PC-3 (cell line): ENCODE results near the gene DEUP1. TPM values are rescaled to one million over a fixed set of nuclear protein-coding genes. Genes with fewer than 3 reads are reported as not detected.

Experiments used
- ATAC-seq: fragments of 200-7000 bp; cut with Tn5 transposase; 2 replicates; pipeline ENCODE4 v1.9.1; 2020; ENCODE audit warnings: mild to moderate bottlenecking, moderate library complexity
- BruUV-seq: library from RNA; stranded (reverse); fragments of 400-500 nt; replicated peaks from 2 replicates; lab custom pipeline; 2021; lab: Mats Ljungman, UMichigan
- CTCF ChIA-PET: fragments of 300-600 bp; sonication (Branson Sonifier 250); formaldehyde crosslinking; loops from one replicate; lab custom pipeline; 2022; ENCODE audit warnings: antibody characterized with exemption; lab: Charles Lee
- POLR2A ChIA-PET: fragments of 300-600 bp; sonication (Branson Sonifier 250); formaldehyde crosslinking; loops from one replicate; lab custom pipeline; 2022; ENCODE audit warnings: antibody characterized with exemption; ENCODE audit not compliant: unreplicated experiment; lab: Charles Lee
- DNase-seq: peaks from one replicate; pipeline ENCODE4 v3.0.0-alpha.2; 2015
- H2AFZ ChIP-seq: fragments of 300-600 bp; sonication (generic); 2 replicates; pipeline ENCODE4 v1.6.0; 2016; ENCODE audit warnings: antibody characterized with exemption, low read length
- H3F3A ChIP-seq: fragments of 300-600 bp; sonication (generic); one replicate; pipeline ENCODE4 v1.6.0; 2017; ENCODE audit warnings: antibody characterized with exemption, low read length, control low read depth, mild to moderate bottlenecking; ENCODE audit not compliant: unreplicated experiment
- H3K27ac ChIP-seq: fragments of 300-600 bp; sonication (generic); 2 replicates; pipeline ENCODE4 v1.5.1; 2016; ENCODE audit warnings: mild to moderate bottlenecking, low read length
- H3K27me3 ChIP-seq: fragments of 300-600 bp; sonication (generic); 2 replicates; pipeline ENCODE4 v1.6.1; 2016; ENCODE audit warnings: low read length, mixed read lengths
- H3K36me3 ChIP-seq: fragments of 300-600 bp; sonication (generic); 2 replicates; pipeline ENCODE4 v1.6.1; 2016; ENCODE audit warnings: low read depth, mixed run types, low read length, mixed read lengths
- H3K4me1 ChIP-seq: fragments of 300-600 bp; sonication (generic); 2 replicates; pipeline ENCODE4 v1.5.1; 2016; ENCODE audit warnings: low read length; ENCODE audit not compliant: insufficient read depth
- H3K4me2 ChIP-seq: fragments of 300-600 bp; sonication (generic); 2 replicates; pipeline ENCODE4 v1.6.0; 2016; ENCODE audit warnings: low read length
- H3K4me3 ChIP-seq: fragments of 300-600 bp; sonication (generic); 2 replicates; pipeline ENCODE4 v1.5.1; 2016; ENCODE audit warnings: mild to moderate bottlenecking, low read length, mixed read lengths
- H3K79me2 ChIP-seq: fragments of 300-600 bp; sonication (generic); 2 replicates; pipeline ENCODE4 v1.6.1; 2017; ENCODE audit warnings: low read length, mixed read lengths
- H3K9ac ChIP-seq: fragments of 300-600 bp; sonication (generic); 2 replicates; pipeline ENCODE4 v1.6.0; 2016; ENCODE audit warnings: mild to moderate bottlenecking, low read length
- H3K9me2 ChIP-seq: fragments of 300-600 bp; sonication (generic); replicated peaks from 2 replicates; pipeline ENCODE4 v1.6.1; 2016; ENCODE audit warnings: mixed run types, low read length, mixed read lengths
- H3K9me3 ChIP-seq: fragments of 300-600 bp; sonication (generic); 2 replicates; pipeline ENCODE4 v1.6.1; 2016; ENCODE audit warnings: low read length, mixed read lengths
- H4K20me1 ChIP-seq: fragments of 300-600 bp; sonication (generic); 2 replicates; pipeline ENCODE4 v1.6.1; 2016; ENCODE audit warnings: low read length, mixed read lengths
- EZH2 ChIP-seq: fragments of 300-600 bp; sonication (generic); IDR thresholded peaks from one replicate; pipeline ENCODE4 v1.6.1; 2017; ENCODE audit warnings: antibody characterized with exemption, mild to moderate bottlenecking, low read length; ENCODE audit not compliant: unreplicated experiment
- EZH2phosphoT487 ChIP-seq: fragments of 300-600 bp; sonication (generic); IDR thresholded peaks from 2 replicates; pipeline ENCODE4 v1.6.1; 2018; ENCODE audit warnings: mild to moderate bottlenecking, antibody characterized with exemption, low read length, borderline replicate concordance
- intact Hi-C: fragments of 100-400 bp; cut with micrococcal nuclease; formaldehyde crosslinking; loops from 2 replicates; pipeline ENCODE4 v1.9.0; 2023
- total RNA-seq: library from RNA; depleted of rRNA; stranded (reverse); fragments of >200 nt; gene quantifications from 2 replicates; pipeline ENCODE4 v1.2.3, GENCODE V29; 2014
- TF ChIP-seq, protein P1 (sequence below): fragments of 300-600 bp; sonication (generic); conservative IDR thresholded peaks from 2 replicates; pipeline ENCODE4 v1.5.1; 2017; ENCODE audit warnings: antibody characterized with exemption, low read depth, mild to moderate bottlenecking, low read length

Gene DEUP1
- total RNA-seq, 1 experiment from 2014 or later, result 0.26 TPM

DNA sequence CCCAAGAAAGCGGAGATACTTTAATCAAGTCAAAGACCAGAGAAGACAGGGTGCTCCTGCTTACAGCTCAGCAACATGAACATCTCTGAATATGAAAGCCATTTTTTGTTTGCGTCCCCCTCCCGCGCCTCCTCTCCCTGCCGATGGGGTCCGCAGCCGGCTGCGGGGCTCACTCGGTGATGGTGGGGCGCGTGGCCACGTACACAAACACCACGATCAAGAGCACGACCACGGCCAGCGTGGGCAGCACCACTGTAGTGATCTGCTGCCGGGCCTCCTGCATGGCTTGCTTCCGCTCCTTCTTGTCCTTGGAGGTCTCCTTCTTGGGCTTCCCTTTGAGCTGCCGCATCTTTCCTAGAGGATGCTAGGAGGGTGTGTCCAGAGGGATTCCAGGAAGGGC, 148.3 kb downstream of the DEUP1 start:
- no peak overlapping the region for H3K27ac ChIP-seq
- no peaks in the 10 kb centered on the region for H3K9me2 ChIP-seq
- no peak overlapping the region for H3K9ac ChIP-seq
- H3K4me1 ChIP-seq, result peaks cover 49% of the 10 kb centered on the region
- no peaks in the 10 kb centered on the region for H3K27me3 ChIP-seq
- BruUV-seq, result no TSS peak
- TF ChIP-seq EZH2 (no peak), EZH2phosphoT487 (no peak)
- TF ChIP-seq, protein P1, sequence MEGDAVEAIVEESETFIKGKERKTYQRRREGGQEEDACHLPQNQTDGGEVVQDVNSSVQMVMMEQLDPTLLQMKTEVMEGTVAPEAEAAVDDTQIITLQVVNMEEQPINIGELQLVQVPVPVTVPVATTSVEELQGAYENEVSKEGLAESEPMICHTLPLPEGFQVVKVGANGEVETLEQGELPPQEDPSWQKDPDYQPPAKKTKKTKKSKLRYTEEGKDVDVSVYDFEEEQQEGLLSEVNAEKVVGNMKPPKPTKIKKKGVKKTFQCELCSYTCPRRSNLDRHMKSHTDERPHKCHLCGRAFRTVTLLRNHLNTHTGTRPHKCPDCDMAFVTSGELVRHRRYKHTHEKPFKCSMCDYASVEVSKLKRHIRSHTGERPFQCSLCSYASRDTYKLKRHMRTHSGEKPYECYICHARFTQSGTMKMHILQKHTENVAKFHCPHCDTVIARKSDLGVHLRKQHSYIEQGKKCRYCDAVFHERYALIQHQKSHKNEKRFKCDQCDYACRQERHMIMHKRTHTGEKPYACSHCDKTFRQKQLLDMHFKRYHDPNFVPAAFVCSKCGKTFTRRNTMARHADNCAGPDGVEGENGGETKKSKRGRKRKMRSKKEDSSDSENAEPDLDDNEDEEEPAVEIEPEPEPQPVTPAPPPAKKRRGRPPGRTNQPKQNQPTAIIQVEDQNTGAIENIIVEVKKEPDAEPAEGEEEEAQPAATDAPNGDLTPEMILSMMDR, result no peak
- ChIA-PET CTCF (no interaction called here), POLR2A (no interaction called here)
- H4K20me1 ChIP-seq, result no peaks in the 10 kb centered on the region
- H3F3A ChIP-seq, result peaks cover 5% of the 10 kb centered on the region
- DNase-seq (no peak), ATAC-seq (no peak)
- no peak overlapping the region for H3K4me3 ChIP-seq
- H3K4me2 ChIP-seq, result no peak overlapping the region
- intact Hi-C loops, result loop anchor here (10.0 kb wide), 1 partner anchor 166 kb away; no protein-coding TSS in a partner anchor
- H3K79me2 ChIP-seq, result no peaks in the 10 kb centered on the region
- no peaks in the 10 kb centered on the region for H3K36me3 ChIP-seq
- no peaks in the 10 kb centered on the region for H3K9me3 ChIP-seq
- no peak overlapping the region for H2AFZ ChIP-seq

GRCh38 chr11:93480256-93480655, 149.7 kb downstream of the DEUP1 start:
- POLR2A ChIA-PET, result no interaction called here
- Histone ChIP-seq H3K9ac (peak overlapping the region; percentile 67; the same call in 1 of the 2 replicates), H2AFZ (no peak overlapping the region), H3F3A (peaks cover 5% of the 10 kb centered on the region), H3K27me3 (no peaks in the 10 kb centered on the region), H3K4me1 (peaks cover 49% of the 10 kb centered on the region), H3K79me2 (no peaks in the 10 kb centered on the region), H3K9me2 (no peaks in the 10 kb centered on the region), H4K20me1 (no peaks in the 10 kb centered on the region), H3K4me2 (peak overlapping the region; percentile 78), H3K4me3 (no peak overlapping the region), H3K36me3 (no peaks in the 10 kb centered on the region), H3K27ac (peak overlapping the region; percentile 91), H3K9me3 (no peaks in the 10 kb centered on the region)
- intact Hi-C loops, result loop anchor here (2.0 to 10.0 kb wide), 2 partner anchors 19 to 245 kb away; no protein-coding TSS in a partner anchor
- CTCF ChIA-PET, result no interaction called here
- no peak for DNase-seq
- ATAC-seq, result no peak
- TF ChIP-seq EZH2phosphoT487, result no peak
- TF ChIP-seq, protein P1, result no peak
- no peak for TF ChIP-seq EZH2
- no TSS peak for BruUV-seq

GRCh38 chr11:93480756-93481155, 150.2 kb downstream of the DEUP1 start:
- Histone ChIP-seq H3F3A (peaks cover 5% of the 10 kb centered on the region), H2AFZ (peak overlapping the region; percentile 66), H3K4me2 (peak overlapping the region; percentile 78), H3K4me3 (peak overlapping the region; percentile 48; the same call in 1 of the 2 replicates), H3K27ac (peak overlapping the region; percentile 91), H4K20me1 (no peaks in the 10 kb centered on the region), H3K9ac (peak overlapping the region; percentile 67), H3K4me1 (peaks cover 44% of the 10 kb centered on the region), H3K9me2 (no peaks in the 10 kb centered on the region), H3K27me3 (no peaks in the 10 kb centered on the region), H3K79me2 (no peaks in the 10 kb centered on the region), H3K9me3 (no peaks in the 10 kb centered on the region), H3K36me3 (no peaks in the 10 kb centered on the region)
- intact Hi-C loops, result loop anchor here (1.0 to 10.0 kb wide), 3 partner anchors 18 to 246 kb away; partner anchors contain the start of gene SMCO4
- BruUV-seq, result no TSS peak
- CTCF ChIA-PET, result interaction anchor here (0.9 kb wide), 1 partner anchor 62 kb away, joined by 5 read pairs; no protein-coding TSS in a partner anchor
- DNase-seq, result peak; percentile 68
- POLR2A ChIA-PET, result no interaction called here
- ATAC-seq, result no peak; the same call in 1 of the 2 replicates
- TF ChIP-seq, protein P1, result no peak
- TF ChIP-seq EZH2 (no peak), EZH2phosphoT487 (no peak)
